ENCODE data around the gene TAX1BP1. TPM values are rescaled to one million over a fixed set of nuclear protein-coding genes. Genes with fewer than 3 reads are reported as not detected.

Gene TAX1BP1
- total RNA-seq, 1 donor from 2014 or later: 83.6 TPM

DNA sequence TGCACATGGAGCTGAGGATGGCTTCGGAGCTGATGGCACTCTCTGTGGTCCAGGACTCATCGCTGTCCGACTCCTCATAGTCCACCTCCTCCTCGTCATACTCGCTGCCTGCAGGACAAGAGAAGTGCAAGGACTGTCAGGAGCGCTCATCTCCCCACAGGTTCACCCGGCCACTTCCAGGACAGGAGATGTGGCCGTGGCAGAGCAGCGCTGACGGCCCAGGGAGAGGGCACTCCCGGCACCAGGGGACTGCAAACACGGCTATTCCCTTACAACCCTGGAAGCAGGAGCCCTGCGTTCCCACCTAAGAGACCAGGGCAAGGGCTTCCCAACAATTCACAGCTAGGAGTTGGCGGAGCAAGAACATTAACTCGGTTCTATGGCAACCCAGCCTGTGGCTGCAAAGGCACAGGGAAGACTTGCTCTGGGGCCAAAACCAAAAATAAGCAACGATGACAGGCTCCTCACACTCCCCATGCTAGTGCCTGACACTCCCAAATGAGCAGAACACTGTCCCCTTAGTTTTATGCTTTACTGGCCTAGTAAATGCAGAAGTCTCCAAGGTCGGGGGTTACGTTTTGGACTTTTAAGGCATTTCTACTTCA is 100.9 kb downstream of the TAX1BP1 start:
- DNase-seq (ENCODE audit: low read depth): no peak
- Histone ChIP-seq H3K27me3 (ENCODE audit: control insufficient read depth, insufficient read depth, low read length) (no peaks in the 10 kb centered on the region), H3K4me3 (ENCODE audit: low read depth, low read length) (no peak overlapping the region), H3K36me3 (ENCODE audit: control insufficient read depth, insufficient read depth, low read length) (no peaks in the 10 kb centered on the region)
- TF ChIP-seq, protein P1, sequence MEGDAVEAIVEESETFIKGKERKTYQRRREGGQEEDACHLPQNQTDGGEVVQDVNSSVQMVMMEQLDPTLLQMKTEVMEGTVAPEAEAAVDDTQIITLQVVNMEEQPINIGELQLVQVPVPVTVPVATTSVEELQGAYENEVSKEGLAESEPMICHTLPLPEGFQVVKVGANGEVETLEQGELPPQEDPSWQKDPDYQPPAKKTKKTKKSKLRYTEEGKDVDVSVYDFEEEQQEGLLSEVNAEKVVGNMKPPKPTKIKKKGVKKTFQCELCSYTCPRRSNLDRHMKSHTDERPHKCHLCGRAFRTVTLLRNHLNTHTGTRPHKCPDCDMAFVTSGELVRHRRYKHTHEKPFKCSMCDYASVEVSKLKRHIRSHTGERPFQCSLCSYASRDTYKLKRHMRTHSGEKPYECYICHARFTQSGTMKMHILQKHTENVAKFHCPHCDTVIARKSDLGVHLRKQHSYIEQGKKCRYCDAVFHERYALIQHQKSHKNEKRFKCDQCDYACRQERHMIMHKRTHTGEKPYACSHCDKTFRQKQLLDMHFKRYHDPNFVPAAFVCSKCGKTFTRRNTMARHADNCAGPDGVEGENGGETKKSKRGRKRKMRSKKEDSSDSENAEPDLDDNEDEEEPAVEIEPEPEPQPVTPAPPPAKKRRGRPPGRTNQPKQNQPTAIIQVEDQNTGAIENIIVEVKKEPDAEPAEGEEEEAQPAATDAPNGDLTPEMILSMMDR (IDR thresholded peaks at IDR 0.05; ENCODE audit: insufficient read depth, low read length, poor library complexity, severe bottlenecking): no peak

DNA sequence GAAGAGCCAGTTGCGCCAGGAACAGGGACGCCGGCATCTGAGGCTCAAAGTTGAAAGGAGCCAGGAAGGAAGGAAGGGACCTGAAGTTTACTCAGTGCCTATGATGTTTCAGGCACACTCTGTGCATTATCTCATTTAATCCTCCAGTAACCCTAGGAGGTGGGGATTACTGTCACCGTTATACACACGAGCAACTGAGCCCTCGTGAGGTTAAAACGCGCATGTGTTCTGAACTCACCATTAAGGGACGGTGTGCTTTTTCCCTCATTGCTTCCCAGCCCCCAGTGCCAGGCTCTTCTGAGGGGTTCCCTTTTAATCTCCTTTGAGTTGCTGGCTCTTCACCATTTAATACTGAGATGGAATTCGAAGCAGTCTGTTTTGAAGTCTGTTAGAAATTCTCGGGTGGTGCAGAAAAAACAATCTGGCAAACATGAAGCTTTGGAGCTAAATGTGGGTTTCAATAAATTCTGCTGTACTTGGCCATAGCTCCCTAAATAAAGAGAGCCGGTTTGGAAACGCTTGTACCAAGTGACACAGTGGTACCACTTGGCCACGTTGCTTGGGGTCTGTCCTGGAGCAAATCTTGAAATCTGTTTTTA is 102.2 kb downstream of the TAX1BP1 start:
- no peak overlapping the region for H3K4me3 ChIP-seq (ENCODE audit: low read depth, low read length)

DNA sequence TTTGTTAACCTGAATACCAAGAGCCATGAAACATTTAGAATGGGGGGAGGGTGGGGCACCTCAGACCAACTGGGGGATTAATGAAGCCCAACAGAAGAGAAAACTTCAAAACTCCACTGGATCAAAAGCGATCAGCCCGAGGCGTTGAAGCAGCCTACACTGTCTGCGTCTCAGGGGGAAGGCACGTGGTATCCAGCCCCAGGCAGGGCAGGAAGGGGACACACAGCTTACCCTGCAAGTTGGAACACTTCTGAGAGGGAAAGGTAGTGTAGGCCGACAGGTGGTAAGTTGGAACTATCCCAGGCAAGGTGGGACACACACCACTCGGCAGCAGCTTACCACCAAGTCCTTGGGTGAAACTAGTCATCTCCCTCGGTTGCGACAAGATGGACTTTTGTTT is 102.9 kb downstream of the TAX1BP1 start:
- no peaks in the 10 kb centered on the region for H3K36me3 ChIP-seq (ENCODE audit: control insufficient read depth, insufficient read depth, low read length)
- TF ChIP-seq, protein P1 (IDR thresholded peaks at IDR 0.05; ENCODE audit: insufficient read depth, low read length, poor library complexity, severe bottlenecking): no peak
- H3K27me3 ChIP-seq (ENCODE audit: control insufficient read depth, insufficient read depth, low read length): no peaks in the 10 kb centered on the region
- no peak overlapping the region for H3K4me3 ChIP-seq (ENCODE audit: low read depth, low read length)
- DNase-seq (ENCODE audit: low read depth): no peak

More for the DNA sequence above, 102.2 kb downstream of the TAX1BP1 start:
- DNase-seq (ENCODE audit: low read depth): no peak
- Histone ChIP-seq H3K36me3 (ENCODE audit: control insufficient read depth, insufficient read depth, low read length) (no peaks in the 10 kb centered on the region), H3K27me3 (ENCODE audit: control insufficient read depth, insufficient read depth, low read length) (no peaks in the 10 kb centered on the region)
- TF ChIP-seq, protein P1 (IDR thresholded peaks at IDR 0.05; ENCODE audit: insufficient read depth, low read length, poor library complexity, severe bottlenecking): no peak

DNA sequence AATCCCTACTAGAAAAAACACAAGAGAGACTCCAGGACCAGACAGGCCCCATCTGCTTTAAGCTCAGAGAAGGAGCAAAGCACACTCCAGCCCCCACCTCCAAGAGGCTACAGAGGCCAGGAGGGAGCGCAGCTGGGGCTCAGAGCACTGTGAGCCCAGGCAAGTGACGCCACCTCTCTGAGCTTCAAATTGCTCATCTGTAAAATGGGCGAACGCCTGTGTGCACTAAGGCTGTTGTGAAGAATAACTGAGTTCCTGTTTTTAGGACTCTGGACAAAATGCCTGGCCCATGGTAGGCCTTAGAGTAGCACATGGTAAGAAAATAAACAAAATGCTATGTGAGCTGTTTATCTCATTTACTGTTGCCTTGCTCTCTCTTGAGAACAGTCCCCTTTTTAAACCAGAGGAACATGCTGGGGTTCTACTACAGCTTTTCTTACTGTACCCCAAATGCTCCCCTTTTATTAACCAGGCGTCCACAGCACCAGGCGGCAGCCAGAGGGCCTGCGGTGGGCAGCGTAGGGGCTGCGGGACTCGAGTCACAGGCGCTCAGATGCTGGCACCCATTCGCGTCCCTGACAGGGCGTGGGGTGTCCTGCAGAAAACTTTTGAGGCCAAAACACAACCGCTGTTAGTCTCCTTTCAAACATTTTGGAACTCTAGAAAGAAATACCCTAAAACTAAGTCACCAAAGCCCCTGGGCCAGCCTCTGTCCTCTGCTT is 103.8 kb downstream of the TAX1BP1 start:
- Histone ChIP-seq H3K36me3 (ENCODE audit: control insufficient read depth, insufficient read depth, low read length) (no peaks in the 10 kb centered on the region), H3K4me3 (ENCODE audit: low read depth, low read length) (no peak overlapping the region), H3K27me3 (ENCODE audit: control insufficient read depth, insufficient read depth, low read length) (no peaks in the 10 kb centered on the region)
- no peak for DNase-seq (ENCODE audit: low read depth)
- TF ChIP-seq, protein P1 (IDR thresholded peaks at IDR 0.05; ENCODE audit: insufficient read depth, low read length, poor library complexity, severe bottlenecking): no peak

DNA sequence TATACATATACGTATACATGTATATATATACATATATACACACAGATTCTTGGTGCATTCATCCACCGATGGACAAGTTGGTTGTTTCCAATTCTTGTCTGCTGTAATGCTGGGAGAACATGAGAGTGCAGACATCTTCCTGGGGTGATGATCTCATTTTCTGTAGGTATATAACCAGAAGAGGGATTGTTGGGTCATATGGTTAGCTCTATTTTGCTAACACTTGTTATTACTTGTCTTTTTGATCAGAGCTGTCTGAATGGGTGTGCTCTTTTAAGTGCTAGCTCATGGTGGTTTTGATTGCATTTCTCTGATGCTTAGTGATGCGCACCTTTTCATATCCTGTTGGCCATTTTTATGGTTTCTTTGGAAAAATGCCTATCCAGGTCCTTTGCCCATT is 106.4 kb downstream of the TAX1BP1 start:
- TF ChIP-seq, protein P1 (IDR thresholded peaks at IDR 0.05; ENCODE audit: insufficient read depth, low read length, poor library complexity, severe bottlenecking): no peak
- Histone ChIP-seq H3K27me3 (ENCODE audit: control insufficient read depth, insufficient read depth, low read length) (no peaks in the 10 kb centered on the region), H3K4me3 (ENCODE audit: low read depth, low read length) (no peak overlapping the region), H3K36me3 (ENCODE audit: control insufficient read depth, insufficient read depth, low read length) (no peaks in the 10 kb centered on the region)
- no peak for DNase-seq (ENCODE audit: low read depth)

Data from kidney epithelial cell (primary cell).